ENCODE data around the gene GLIS2.

DNA sequence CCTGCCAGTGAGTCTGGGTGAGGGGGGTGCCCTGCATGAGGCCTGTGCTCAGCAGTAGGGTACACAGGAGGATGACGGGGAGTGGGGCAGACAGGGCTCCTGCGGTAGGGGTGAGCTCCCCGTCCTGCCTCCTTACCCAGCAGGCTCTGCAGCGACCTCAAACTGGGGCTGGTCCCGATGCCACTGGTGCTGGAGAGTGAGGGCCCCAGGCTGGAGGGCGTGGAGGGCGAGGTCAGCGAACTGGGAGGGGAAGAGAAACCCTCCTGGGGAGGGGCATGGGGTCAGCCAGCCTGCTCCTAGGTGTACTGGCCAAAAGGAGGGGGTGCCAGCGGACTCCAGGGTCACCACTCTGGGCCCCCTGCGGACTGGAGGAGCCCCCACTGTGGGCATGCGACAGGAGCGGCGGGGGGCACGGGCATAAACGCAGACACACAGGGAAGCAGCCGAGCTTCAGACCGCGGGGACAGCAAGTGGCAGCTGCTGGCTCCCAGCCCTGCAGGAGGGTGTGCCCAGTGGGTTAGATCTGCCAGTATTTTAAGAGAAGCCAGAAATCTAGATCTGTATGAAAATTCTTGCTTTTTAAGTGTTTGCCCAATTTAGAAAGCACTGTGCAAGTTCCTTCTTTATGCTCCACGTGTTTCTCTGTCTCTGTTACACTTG, 46.7 kb downstream of the GLIS2 start:
- TF ChIP-seq, protein P1, sequence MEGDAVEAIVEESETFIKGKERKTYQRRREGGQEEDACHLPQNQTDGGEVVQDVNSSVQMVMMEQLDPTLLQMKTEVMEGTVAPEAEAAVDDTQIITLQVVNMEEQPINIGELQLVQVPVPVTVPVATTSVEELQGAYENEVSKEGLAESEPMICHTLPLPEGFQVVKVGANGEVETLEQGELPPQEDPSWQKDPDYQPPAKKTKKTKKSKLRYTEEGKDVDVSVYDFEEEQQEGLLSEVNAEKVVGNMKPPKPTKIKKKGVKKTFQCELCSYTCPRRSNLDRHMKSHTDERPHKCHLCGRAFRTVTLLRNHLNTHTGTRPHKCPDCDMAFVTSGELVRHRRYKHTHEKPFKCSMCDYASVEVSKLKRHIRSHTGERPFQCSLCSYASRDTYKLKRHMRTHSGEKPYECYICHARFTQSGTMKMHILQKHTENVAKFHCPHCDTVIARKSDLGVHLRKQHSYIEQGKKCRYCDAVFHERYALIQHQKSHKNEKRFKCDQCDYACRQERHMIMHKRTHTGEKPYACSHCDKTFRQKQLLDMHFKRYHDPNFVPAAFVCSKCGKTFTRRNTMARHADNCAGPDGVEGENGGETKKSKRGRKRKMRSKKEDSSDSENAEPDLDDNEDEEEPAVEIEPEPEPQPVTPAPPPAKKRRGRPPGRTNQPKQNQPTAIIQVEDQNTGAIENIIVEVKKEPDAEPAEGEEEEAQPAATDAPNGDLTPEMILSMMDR (conservative IDR thresholded peaks at IDR 0.05), result no peak
- TF ChIP-seq EZH2 (IDR thresholded peaks at IDR 0.05; ENCODE audit: low read depth), result no peak

All from PC-9 (cell line).